Measurements from ENCODE around the gene COX4I2.

COX4I2 gene

GRCh38 chr20:31653561-31653960 lies 15.8 kb downstream of the COX4I2 start:
- H3F3A ChIP-seq (ENCODE audit: insufficient read depth, low read length), result no peaks in the 10 kb centered on the region
- no peak overlapping the region for H3K27ac ChIP-seq (ENCODE audit: low read depth, low read length, poor library complexity, severe bottlenecking)
- no peak overlapping the region for H2AFZ ChIP-seq (ENCODE audit: low read length)
- H3K9ac ChIP-seq (ENCODE audit: low read length), result no peak overlapping the region
- TF ChIP-seq EZH2 (IDR thresholded peaks at IDR 0.05; ENCODE audit: borderline replicate concordance, low read length), result no peak
- TF ChIP-seq, protein P1, sequence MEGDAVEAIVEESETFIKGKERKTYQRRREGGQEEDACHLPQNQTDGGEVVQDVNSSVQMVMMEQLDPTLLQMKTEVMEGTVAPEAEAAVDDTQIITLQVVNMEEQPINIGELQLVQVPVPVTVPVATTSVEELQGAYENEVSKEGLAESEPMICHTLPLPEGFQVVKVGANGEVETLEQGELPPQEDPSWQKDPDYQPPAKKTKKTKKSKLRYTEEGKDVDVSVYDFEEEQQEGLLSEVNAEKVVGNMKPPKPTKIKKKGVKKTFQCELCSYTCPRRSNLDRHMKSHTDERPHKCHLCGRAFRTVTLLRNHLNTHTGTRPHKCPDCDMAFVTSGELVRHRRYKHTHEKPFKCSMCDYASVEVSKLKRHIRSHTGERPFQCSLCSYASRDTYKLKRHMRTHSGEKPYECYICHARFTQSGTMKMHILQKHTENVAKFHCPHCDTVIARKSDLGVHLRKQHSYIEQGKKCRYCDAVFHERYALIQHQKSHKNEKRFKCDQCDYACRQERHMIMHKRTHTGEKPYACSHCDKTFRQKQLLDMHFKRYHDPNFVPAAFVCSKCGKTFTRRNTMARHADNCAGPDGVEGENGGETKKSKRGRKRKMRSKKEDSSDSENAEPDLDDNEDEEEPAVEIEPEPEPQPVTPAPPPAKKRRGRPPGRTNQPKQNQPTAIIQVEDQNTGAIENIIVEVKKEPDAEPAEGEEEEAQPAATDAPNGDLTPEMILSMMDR (IDR thresholded peaks at IDR 0.05; ENCODE audit: low read length), result no peak
- no peaks in the 10 kb centered on the region for H3K27me3 ChIP-seq (ENCODE audit: insufficient read depth, low read length)
- no peak overlapping the region for H3K4me2 ChIP-seq (ENCODE audit: low read length)
- no peaks in the 10 kb centered on the region for H3K79me2 ChIP-seq (ENCODE audit: insufficient read depth, low read length)
- no peak overlapping the region for H3K4me3 ChIP-seq (ENCODE audit: low read depth, low read length, poor library complexity, severe bottlenecking)
- H3K36me3 ChIP-seq (ENCODE audit: insufficient read depth, low read length), result no peaks in the 10 kb centered on the region
- H3K4me1 ChIP-seq (ENCODE audit: insufficient read depth, low read length, severe bottlenecking), result peaks cover 7% of the 10 kb centered on the region
- H3K9me2 ChIP-seq (ENCODE audit: low read depth, low read length), result no peaks in the 10 kb centered on the region
- no peaks in the 10 kb centered on the region for H3K9me3 ChIP-seq (ENCODE audit: low read length)
- no peaks in the 10 kb centered on the region for H4K20me1 ChIP-seq (ENCODE audit: insufficient read depth, low read length)

- no peaks in the 10 kb centered on the region for H3K9me3 ChIP-seq (ENCODE audit: low read length)
- no peak overlapping the region for H3K4me2 ChIP-seq (ENCODE audit: low read length)
- TF ChIP-seq, protein P1 (IDR thresholded peaks at IDR 0.05; ENCODE audit: low read length), result no peak
- no peak for TF ChIP-seq EZH2 (IDR thresholded peaks at IDR 0.05; ENCODE audit: borderline replicate concordance, low read length)
- H3F3A ChIP-seq (ENCODE audit: insufficient read depth, low read length), result no peaks in the 10 kb centered on the region
- peaks cover 7% of the 10 kb centered on the region for H3K4me1 ChIP-seq (ENCODE audit: insufficient read depth, low read length, severe bottlenecking)
- no peak overlapping the region for H2AFZ ChIP-seq (ENCODE audit: low read length)
- H3K79me2 ChIP-seq (ENCODE audit: insufficient read depth, low read length), result no peaks in the 10 kb centered on the region
- H3K27ac ChIP-seq (ENCODE audit: low read depth, low read length, poor library complexity, severe bottlenecking), result no peak overlapping the region
- no peak overlapping the region for H3K4me3 ChIP-seq (ENCODE audit: low read depth, low read length, poor library complexity, severe bottlenecking)
- no peaks in the 10 kb centered on the region for H3K27me3 ChIP-seq (ENCODE audit: insufficient read depth, low read length)
- no peaks in the 10 kb centered on the region for H3K9me2 ChIP-seq (ENCODE audit: low read depth, low read length)
- no peak overlapping the region for H3K9ac ChIP-seq (ENCODE audit: low read length)
- no peaks in the 10 kb centered on the region for H4K20me1 ChIP-seq (ENCODE audit: insufficient read depth, low read length)
- H3K36me3 ChIP-seq (ENCODE audit: insufficient read depth, low read length), result no peaks in the 10 kb centered on the region
Observed at GRCh38 chr20:31654534-31654933, 16.8 kb downstream of the COX4I2 start.

DNA sequence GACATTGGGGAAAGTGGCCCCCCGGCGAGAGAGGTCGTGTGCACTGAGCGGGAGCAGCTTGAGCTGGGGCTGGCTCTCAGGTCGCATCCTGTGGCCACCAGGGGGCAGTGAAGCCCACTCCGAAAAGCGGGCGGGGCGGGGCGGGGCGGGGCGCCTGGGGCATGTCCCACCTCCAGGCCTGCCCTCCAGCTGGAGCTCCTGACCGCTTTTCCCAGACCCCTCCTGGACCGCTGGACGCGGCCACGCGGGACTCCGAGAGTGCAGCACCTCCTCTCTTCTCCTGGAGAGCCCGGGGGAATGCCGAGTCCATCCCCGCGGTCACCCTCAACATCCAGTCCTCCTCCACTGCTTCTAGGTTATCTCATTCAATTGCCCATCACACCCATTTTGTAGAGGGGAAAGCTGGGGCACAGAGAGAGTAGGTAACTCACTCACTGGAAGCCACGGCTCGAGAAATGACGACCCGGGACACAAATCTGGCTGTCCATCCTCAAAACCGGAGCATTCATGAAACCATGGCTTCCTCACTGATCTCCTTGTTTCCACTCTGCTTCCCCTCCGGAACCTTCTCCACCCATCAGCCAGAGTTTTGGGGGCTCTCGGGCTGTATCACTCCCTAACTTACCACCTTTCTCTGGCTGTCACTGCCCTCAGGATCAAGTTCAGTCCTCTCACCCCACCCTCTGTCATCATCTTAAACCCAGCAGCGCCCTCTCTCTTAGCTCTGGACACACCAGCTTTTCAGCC lies 24.1 kb downstream of the COX4I2 start:
- H3K9me2 ChIP-seq (ENCODE audit: low read depth, low read length), result no peaks in the 10 kb centered on the region
- peaks cover 32% of the 10 kb centered on the region for H3K4me1 ChIP-seq (ENCODE audit: insufficient read depth, low read length, severe bottlenecking)
- no peaks in the 10 kb centered on the region for H3K79me2 ChIP-seq (ENCODE audit: insufficient read depth, low read length)
- no peaks in the 10 kb centered on the region for H3F3A ChIP-seq (ENCODE audit: insufficient read depth, low read length)
- H3K9me3 ChIP-seq (ENCODE audit: low read length), result no peaks in the 10 kb centered on the region
- peak overlapping the region; percentile 62 for H3K4me3 ChIP-seq (ENCODE audit: low read depth, low read length, poor library complexity, severe bottlenecking)
- no peak overlapping the region for H2AFZ ChIP-seq (ENCODE audit: low read length)
- peak overlapping the region; percentile 85 for H3K27ac ChIP-seq (ENCODE audit: low read depth, low read length, poor library complexity, severe bottlenecking)
- H3K27me3 ChIP-seq (ENCODE audit: insufficient read depth, low read length), result no peaks in the 10 kb centered on the region
- TF ChIP-seq, protein P1 (IDR thresholded peaks at IDR 0.05; ENCODE audit: low read length), result peak; percentile 55
- TF ChIP-seq EZH2 (IDR thresholded peaks at IDR 0.05; ENCODE audit: borderline replicate concordance, low read length), result no peak
- peak overlapping the region; percentile 95 for H3K4me2 ChIP-seq (ENCODE audit: low read length)
- H3K36me3 ChIP-seq (ENCODE audit: insufficient read depth, low read length), result peaks cover 28% of the 10 kb centered on the region; the same call in 1 of the 2 replicates
- H4K20me1 ChIP-seq (ENCODE audit: insufficient read depth, low read length), result no peaks in the 10 kb centered on the region
- peak overlapping the region; percentile 69 for H3K9ac ChIP-seq (ENCODE audit: low read length)
